Retinal pigment epithelial cell (primary cell): ENCODE data around the gene NCOA3.
"Not testable (repeated sequence)": the region's sequence is repeated elsewhere in the genome, so short reads cannot be mapped to it uniquely, and the experiment has no call there.

Source experiments
- DNase-seq: peaks from one replicate; pipeline ENCODE4 v3.0.0-alpha.2; 2010; ENCODE audit warnings: low read depth
- H3K4me3 ChIP-seq: 2 replicates; pipeline ENCODE4 v1.5.1; 2011; ENCODE audit warnings: mild to moderate bottlenecking, low read length, control low read depth, moderate library complexity
- TF ChIP-seq, protein P1 (sequence below): conservative IDR thresholded peaks from 2 replicates; pipeline ENCODE4 v1.5.1; 2011; ENCODE audit warnings: low read depth, low read length, control low read depth, inconsistent platforms

NCOA3 gene

DNA sequence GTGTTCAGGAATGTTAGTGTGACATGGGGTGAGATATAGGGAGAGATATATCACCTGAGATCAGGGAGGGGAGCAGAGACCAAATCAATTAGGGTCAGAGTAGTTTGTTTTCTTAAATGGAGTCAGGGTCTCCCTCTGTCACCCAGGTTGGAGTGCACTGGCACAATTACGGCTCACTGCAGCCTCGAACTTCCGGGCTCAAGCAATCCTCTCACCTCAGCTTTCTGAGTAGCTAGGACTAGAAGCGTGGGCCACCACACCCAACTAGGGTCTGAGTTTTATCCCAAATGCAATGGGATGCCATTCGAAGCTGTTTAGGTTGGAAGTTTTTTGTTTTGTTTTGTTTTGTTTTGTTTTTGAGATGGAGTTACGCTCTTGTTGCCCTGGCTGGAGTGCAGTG, 3.1 kb upstream of the NCOA3 start:
- TF ChIP-seq, protein P1, sequence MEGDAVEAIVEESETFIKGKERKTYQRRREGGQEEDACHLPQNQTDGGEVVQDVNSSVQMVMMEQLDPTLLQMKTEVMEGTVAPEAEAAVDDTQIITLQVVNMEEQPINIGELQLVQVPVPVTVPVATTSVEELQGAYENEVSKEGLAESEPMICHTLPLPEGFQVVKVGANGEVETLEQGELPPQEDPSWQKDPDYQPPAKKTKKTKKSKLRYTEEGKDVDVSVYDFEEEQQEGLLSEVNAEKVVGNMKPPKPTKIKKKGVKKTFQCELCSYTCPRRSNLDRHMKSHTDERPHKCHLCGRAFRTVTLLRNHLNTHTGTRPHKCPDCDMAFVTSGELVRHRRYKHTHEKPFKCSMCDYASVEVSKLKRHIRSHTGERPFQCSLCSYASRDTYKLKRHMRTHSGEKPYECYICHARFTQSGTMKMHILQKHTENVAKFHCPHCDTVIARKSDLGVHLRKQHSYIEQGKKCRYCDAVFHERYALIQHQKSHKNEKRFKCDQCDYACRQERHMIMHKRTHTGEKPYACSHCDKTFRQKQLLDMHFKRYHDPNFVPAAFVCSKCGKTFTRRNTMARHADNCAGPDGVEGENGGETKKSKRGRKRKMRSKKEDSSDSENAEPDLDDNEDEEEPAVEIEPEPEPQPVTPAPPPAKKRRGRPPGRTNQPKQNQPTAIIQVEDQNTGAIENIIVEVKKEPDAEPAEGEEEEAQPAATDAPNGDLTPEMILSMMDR = no peak
- DNase-seq = no peak
- no peak overlapping the region for H3K4me3 ChIP-seq

DNA sequence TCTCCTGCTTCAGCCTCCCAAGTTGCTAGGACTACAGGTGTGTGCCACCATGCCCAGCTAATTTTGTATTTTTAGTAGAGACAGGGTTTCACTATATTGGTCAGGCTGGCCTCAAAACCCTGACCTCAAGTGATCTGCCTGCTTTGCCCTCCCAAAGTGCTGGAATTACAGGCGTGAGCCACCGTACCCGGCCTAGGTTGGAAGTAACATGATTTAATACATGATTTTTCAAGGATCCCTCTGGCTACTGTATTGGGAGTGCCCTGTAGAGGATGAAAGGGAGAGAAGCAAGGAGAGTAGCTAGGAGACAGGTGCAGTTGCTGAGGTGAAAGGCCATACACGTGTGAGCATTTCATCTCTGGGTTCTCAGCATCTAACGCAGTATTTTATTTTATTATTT, 2.6 kb upstream of the NCOA3 start:
- H3K4me3 ChIP-seq = no peak overlapping the region
- TF ChIP-seq, protein P1 = no peak
- DNase-seq = no peak

DNA sequence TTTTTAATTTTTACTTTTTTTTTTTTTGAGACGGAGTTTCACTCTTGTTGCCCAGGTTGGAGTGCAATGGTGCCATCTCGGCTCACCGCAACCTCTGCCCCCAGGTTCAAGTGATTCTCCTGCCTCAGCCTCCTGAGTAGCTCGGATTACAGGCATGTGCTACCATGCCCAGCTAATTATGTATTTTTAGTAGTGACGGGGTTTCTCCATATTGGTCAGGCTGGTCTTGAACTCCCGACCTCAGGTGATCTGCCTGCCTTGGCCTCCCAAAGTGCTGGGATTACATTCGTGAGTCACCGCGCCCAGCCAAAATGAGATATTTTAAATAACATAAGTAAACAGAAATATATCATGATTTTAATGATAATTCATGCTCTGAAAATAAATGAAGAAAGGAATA, 1.6 kb upstream of the NCOA3 start:
- not testable (repeated sequence) for DNase-seq, H3K4me3 ChIP-seq

DNA sequence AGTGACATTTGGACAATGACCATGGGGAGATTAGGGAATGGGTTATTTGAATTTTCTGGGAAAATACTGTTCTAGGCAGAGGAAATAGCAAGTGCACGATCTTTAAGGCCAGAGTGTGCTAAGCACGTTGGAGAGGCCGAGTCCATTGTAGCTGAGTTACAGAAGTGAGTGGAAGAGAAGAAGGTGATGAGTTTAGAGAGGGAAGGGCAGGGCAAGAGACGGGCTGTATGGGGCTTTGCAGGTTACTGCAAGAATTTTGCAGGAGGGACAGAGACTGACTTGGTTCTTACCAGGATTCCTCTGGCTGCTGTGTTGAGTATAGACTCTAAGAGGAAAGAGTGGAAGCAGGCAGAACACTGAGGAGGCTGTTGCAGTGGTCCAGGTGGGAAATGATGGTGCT, 1.1 kb upstream of the NCOA3 start:
- H3K4me3 ChIP-seq = no peak overlapping the region
- DNase-seq = no peak
- TF ChIP-seq, protein P1 = no peak

DNA sequence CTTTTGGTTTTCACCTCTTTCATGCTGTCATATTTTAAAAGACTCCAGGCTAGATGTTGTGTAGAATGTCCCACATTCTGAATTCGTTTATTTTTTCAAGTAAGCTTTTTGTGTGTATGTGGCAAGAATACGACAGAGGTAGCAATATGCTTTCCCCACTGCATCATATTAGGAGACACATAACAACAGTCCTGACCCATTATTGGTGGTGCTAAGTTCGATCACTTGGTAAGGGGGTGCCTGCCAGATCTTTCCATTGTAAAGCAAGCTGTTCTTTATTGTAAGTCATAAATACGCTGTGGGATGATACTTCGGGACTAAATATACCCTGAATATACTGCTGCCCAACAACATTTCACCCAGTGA, 588 bp upstream of the NCOA3 start:
- DNase-seq = no peak

DNA sequence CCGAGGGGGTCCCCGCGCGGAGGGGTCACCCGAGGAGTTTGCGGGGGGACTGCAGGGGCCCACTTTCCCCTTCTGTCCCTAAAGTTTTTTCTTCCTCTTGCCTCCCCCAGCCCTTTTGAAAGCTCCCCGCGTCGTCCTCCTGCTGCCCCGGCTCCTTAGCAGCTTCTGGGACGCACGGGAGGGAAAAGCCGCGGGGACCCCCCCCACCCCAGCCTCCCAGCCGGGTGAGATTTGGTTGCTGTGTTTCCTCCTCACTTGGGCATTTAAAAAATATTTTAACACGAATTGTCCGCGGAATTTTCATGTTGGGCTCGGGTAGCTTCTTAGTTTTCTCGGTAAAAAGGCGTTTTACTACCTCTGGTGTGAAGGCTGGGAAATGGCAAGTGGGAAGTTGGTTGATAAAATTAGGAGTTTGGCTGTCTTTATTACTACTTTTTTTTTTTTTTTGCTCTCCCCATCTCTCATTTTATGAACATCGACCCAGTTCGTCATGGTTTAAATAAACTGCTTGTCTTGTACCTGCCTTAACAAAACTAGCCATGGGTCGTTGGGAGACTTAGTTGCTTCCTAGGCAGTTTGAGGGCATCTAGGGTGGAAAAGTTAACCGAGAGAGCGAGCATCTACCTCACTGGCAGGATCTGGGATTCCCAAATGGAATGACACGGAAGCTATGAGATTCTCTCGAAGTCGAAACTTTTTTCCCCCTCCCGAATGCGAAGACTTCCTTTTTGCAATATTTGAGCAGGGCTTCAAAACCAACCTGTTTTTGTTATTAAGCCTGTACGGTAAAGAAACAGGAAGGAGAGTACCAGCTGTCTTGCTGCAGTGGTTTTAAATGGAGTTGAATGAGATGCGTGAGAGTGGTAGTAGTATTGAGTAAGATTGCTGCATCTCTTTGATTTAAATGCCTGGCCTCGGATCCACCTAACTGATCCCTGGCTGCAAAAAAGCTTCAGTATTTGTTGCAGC, 868 bp downstream of the NCOA3 start:
- peak overlapping the region; percentile 85 for H3K4me3 ChIP-seq
- TF ChIP-seq, protein P1 = no peak
- DNase-seq = no peak

More for the DNA sequence above, 588 bp upstream of the NCOA3 start:
- TF ChIP-seq, protein P1 = no peak
- peak overlapping the region; percentile 85 for H3K4me3 ChIP-seq

DNA sequence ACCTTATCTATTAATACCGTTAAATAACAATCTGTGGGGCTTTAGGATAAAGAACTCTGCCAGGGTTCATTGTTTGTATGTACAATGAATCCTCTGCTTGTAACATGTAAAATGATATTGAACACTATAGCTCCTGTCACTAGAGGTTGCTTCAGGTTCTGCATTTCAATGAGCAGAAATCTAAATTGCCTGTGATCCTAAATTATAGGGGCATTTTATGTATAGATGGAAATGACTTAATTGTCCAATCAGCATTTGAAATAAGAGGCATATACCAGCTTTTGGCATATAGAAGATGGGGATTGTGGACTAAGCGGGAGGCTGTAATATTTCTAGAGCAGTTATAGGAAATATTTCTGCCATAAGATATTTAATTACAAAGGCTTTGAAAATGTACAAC, 2.0 kb downstream of the NCOA3 start:
- H3K4me3 ChIP-seq = peak overlapping the region; percentile 85
- TF ChIP-seq, protein P1 = no peak
- no peak for DNase-seq
